AG08395 (cell line): ENCODE data around the gene MRM3.
"Not testable (repeated sequence)": the region's sequence is repeated elsewhere in the genome, so short reads cannot be mapped to it uniquely, and the experiment has no call there.

ENCODE experiments used
- DNase-seq: peaks from one replicate; pipeline ENCODE4 v3.0.0; 2012; ENCODE audit warnings: mixed read lengths, low spot score

The MRM3 gene

DNA sequence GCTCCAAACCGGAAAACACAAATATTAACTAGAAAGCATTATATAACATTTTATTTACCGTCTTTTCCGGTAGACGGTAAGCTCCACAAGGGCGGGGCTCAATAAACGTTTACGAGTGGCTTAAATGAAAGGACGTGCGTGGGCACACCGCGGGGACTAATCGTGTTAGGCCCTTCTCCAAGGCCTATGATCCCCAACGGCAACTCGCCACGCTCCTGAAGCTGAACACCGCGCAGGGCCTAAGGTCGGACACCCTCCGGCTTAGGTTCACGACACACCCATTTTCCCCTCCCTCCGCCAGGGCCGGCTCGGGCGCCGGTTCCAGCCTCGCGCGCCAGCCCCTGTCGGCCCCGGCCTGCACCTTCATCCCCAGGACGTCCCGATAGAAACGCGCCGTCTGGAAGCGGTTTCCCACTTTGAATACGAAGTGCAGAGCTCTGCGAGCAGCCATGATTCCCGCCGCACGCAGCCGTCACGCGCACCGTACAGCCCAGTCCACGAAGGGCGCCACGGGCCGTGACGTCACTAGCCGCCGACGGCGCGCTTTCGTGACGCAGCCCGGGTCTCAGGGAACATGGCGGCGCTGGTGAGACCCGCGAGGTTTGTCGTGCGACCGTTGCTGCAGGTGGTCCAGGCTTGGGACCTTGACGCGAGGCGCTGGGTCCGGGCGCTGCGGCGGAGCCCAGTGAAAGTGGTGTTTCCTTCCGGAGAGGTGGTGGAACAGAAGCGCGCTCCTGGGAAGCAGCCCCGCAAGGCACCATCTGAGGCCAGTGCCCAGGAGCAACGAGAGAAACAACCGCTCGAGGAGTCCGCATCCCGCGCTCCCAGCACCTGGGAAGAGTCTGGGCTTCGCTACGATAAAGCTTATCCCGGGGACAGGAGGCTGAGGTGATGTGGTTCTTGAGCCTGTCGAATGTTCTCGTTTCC is at the start of gene MRM3, which contains the start of gene GLOD4:
TSS of gene MRM3 (plus strand) at position 549 of the 927 bp plus-strand sequence. CDS start at position 575, 26 bp downstream.
TSS of gene GLOD4 (minus strand) at position 476 of the 927 bp plus-strand sequence. CDS start at position 451, 25 bp downstream.
- peak; percentile 97 for DNase-seq

DNA sequence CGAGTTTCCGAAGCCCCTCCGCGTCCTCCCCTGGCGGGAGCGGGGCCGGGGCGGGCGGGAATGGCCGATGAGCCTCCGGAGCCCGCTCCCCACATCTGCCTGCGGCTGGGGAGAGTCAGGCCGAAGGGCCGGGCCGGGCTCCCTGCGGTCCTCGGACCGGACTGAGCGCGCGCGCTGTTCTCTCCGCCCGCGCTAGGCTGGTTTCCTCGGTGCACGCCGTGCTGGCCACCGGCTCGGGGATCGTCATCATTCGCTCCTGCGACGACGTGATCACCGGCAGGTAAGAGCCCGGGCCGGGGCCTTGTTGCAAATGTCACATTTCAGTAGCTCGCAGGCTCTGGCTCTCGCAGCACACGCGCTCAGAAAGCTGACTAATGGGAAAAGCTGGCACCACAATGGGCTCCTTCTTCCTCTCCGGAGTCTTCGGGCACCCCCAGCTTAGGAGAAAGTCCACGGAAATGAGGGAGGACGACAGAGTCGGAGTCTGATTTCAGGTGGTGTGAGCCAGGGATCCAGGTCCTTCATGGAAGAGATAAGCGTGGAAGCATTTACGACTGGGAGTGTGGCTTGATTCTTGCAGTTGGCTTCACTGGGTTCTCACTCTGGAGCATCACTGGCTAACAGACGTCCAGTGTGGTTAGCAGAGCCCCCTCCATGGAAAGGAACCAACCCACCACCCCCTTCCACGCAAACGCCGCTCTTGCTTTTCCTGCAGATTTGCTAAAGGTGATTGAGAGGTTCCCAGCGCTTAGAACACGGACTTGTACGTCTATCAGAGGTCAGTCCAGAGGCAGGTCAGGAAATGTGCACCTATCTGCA is 49.0 kb upstream of the MRM3 start:
- DNase-seq = peak; percentile 40

GRCh38 chr17:733743-734142 is 48.4 kb upstream of the MRM3 start:
- DNase-seq = no peak

DNA sequence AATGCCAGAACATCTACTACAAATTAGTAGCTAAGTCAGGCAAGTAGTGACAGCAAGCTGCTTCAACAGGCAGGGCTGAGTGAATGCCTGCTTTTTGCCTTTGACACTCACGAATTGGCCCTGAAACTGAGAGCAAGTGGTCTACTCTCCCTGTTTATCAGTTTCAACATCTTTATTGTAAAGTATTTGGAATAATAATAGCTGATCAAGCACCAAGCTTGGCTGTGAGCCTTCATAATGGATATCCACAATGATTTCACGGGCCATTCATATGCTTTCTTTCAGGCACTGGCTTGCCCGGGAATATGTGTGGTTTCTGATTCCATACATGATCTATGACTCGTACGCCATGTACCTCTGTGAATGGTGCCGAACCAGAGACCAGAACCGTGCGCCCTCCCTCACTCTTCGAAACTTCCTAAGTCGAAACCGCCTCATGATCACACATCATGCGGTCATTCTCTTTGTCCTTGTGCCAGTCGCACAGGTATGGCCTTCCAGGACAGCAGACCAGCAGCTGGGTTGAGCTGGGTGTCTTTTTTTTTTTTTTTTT is 44.5 kb upstream of the MRM3 start:
- no peak for DNase-seq

GRCh38 chr17:740240-741017 is 41.7 kb upstream of the MRM3 start:
- no peak for DNase-seq

DNA sequence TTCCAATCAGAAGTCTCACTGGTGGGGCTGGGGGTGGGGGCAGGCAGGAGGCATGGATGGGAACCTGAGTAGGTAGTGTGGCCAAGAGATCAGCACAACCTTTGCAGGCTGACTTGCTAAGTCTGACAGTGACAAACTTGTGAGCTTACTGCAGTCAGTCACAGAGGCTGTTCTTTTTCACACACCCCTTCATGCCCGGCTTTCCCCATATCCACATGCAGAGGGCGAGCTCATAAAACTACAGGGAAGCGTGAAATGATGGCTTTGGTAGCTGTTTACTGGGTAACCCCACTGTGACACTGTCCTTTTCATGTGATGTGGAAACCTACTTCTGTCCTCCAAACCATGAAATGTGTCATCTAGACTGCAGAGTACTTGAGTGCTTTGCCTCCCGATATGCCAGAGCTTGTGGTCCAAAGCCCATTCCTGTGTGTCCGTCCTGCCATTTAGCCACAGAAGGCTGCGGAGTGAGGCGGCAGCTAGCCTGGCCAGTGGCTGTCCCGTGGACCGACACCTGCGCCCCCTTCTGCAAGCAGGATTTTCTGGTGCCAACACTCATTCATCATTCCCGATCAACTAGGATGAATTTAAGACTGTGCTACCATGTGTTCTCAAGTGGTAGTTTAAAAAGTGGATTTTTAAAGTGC is 39.9 kb upstream of the MRM3 start:
- DNase-seq = no peak

- no peak for DNase-seq
Measured at GRCh38 chr17:743139-743538, 39.0 kb upstream of the MRM3 start.

GRCh38 chr17:744937-745336 is 37.2 kb upstream of the MRM3 start:
- DNase-seq = no peak

- no peak for DNase-seq
Measured at GRCh38 chr17:745406-745805, 36.7 kb upstream of the MRM3 start.

- DNase-seq = no peak
Measured at GRCh38 chr17:746181-746580, 36.0 kb upstream of the MRM3 start.

DNA sequence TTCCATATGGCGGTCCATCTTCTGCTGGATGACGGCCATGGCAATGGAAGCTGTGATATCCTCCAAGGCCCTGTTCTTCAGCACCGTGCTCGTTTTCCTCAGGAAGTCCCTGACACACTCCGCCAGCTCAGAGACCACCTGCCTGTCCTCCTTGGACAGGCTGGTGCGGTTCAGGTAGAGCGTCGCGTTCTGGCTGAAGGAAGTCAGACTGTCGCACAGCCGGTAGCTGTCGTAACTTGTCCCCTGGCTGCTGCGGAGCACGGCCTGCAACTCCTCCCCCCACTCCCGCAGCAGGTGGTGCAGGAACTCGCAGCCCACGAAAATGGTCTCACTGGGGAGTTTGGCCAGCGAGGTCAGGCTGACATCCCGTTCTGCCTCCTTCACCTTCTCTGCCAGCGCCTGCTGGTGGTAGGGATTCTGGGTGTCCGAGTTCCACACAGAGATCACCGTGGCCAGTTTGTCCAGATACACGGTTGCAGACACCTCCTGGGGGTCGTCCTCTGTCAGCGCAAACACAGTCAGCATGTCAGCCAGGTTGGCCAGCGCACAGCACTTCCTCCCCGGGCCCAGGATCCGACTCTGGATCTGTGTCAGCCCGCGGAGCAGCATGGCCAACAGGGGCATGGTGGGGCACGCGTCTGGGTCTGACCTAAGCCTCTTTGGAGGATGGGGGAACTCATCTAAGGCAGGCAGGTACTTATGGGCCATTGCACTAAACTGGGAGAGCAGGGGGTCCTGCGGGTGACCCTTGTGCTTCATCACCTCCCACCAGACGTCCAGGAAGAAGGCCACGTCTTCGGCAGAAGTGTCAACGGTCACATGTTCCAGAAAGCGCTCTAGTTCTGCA is 35.1 kb upstream of the MRM3 start:
- no peak for DNase-seq

- not testable (repeated sequence) for DNase-seq
Measured at GRCh38 chr17:748604-749003, 33.5 kb upstream of the MRM3 start.

DNA sequence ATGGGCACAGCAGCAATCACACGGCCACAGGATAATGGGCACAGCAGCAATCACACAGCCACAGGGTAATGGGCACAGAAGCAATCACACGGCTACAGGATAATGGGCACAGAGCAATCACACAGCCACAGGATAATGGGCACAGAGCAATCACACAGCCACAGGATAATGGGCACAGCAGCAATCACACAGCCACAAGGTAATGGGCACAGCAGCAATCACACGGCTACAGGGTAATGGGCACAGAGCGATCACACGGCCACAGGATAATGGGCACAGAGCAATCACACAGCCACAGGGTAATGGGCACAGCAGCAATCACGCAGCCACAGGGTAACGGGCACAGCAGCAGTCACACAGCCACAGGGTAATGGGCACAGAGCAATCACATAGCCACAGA is 32.8 kb upstream of the MRM3 start:
- not testable (repeated sequence) for DNase-seq

DNA sequence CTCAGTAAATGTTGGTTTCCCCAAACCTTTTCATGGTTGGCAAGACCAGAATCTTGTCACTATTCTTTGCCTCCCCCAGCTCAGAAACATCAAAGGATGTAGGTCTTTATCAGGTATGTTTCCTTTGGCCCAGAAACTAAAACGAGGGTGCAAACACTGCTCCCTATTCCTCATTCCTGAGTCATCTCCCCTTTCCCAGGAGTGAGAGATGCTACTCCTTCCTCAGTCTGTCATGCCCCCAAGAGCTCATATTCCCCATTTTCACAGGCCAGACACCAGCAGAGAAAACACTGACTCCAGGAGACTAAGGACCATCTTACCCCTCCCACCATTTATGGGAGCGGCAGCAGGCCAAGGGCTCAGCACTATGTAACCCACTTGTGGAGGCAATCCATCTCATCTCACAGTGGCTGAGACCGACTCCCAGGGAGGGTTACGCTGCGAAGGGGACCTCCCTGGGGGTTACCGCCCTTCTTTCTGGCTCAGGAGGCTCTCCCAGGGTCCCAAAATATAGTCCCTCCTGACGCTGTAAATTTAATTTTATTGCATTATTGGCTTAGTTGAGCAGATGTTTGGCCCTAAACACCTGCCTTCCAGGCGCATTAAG is 31.6 kb upstream of the MRM3 start:
- DNase-seq = no peak

GRCh38 chr17:751269-752001 is 30.7 kb upstream of the MRM3 start:
- peak; percentile 49 for DNase-seq

GRCh38 chr17:752002-752619 is 30.0 kb upstream of the MRM3 start, which contains the start of gene GEMIN4:
Gene GEMIN4 (minus strand): TSS chr17:752264. CDS start chr17:752142, 122 bp downstream.
- DNase-seq = peak; percentile 96

- DNase-seq = peak; percentile 65
Measured at GRCh38 chr17:752620-753219, 29.4 kb upstream of the MRM3 start.

- no peak for DNase-seq
Measured at GRCh38 chr17:753418-753817, 28.7 kb upstream of the MRM3 start.
